Skeletal muscle cell (primary cell): Measurements from ENCODE around the gene KLHL30.
"Not testable (repeated sequence)": the region's sequence is repeated elsewhere in the genome, so short reads cannot be mapped to it uniquely, and the experiment has no call there.

Experiments used
- DNase-seq: peaks from one replicate; pipeline ENCODE4 v3.0.0-alpha.2; 2010; ENCODE audit warnings: low read depth
- H3K4me3 ChIP-seq: 2 replicates; pipeline ENCODE4 v1.5.1; 2011; ENCODE audit warnings: low read depth, mild to moderate bottlenecking, control low read depth, low read length, moderate library complexity

KLHL30 gene

DNA sequence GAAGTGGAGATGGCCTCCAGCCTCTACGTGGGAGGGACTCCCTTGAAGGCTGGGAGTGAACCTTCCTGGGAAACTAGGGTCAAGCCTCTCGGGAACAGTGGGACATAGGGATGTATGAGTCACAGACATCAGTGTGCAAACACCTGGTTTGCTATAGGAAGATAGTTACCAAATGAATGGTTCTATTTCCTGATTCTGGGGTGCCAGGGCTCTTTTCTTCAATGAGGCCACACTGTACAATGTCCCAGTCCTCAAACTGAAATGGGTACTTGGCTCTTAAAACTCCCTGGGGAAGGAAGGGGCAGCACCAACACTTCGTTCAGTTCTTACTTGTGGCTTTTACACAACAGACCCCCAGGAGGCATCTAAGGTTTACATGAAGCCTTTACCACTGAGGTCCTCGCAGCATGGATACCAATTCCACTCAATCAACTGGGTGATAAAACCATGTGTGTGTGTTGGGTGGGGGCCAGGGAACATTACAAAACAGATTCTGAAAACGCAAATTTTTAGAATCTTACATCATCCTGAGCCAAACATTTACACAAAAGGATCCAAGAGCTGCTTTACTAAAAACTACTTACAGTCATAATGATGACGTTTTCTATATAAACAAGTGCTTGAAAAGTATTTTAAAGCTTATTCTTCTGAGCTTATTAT, 30.7 kb downstream of the KLHL30 start:
- peak; percentile 96 for DNase-seq
- H3K4me3 ChIP-seq = peak overlapping the region; percentile 30

- peak overlapping the region; percentile 30 for H3K4me3 ChIP-seq
- peak; percentile 99 for DNase-seq
Observed at GRCh38 chr2:238169708-238170251, 31.3 kb downstream of the KLHL30 start.

GRCh38 chr2:238170386-238171071, 32.1 kb downstream of the KLHL30 start:
- DNase-seq = no peak
- no peak overlapping the region for H3K4me3 ChIP-seq

- DNase-seq, H3K4me3 ChIP-seq: not testable (repeated sequence)
Observed at GRCh38 chr2:238171072-238171431, 32.6 kb downstream of the KLHL30 start.

GRCh38 chr2:238171575-238172187, 33.2 kb downstream of the KLHL30 start:
- DNase-seq = no peak
- H3K4me3 ChIP-seq = no peak overlapping the region

DNA sequence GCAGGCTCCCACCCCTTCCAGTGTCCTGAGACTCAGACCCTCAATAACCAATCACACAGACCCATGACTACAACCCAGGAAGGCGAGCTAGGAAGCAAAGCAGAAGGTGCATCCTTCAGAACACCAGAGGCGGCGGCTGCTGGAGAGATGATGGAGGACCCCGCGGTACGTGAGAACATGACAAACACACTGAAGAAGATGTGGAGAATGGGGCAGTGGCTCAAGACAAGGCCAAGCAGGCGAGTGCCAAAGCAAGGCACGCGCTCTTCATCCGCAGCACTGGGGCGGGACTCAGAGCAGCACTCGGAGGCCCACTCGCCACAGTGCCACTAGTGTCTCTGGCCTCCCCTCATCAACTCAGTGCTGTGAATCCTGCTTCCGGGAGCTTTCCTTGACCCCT, 34.0 kb downstream of the KLHL30 start:
- no peak overlapping the region for H3K4me3 ChIP-seq
- DNase-seq = no peak

DNA sequence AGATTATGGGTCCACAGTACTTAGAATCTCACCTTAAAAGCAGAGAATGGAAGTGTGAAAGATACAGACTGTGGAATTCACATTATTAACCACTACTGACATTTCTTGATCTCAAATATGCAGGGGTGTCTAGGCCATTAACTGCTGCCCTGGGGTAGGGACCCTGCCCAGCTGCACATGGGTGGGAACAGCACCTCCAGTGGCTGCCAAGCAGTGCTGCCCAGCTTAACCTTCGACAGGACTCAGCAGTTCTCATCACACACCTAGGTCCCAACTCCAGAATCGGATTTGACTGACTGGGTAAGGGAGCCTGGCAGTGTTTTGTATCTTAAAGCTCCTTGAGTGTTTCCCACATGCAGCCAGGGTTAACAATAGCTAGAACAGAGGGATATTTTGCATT, 35.2 kb downstream of the KLHL30 start:
- DNase-seq = no peak
- H3K4me3 ChIP-seq = no peak overlapping the region

GRCh38 chr2:238174291-238174690, 35.8 kb downstream of the KLHL30 start:
- no peak overlapping the region for H3K4me3 ChIP-seq
- no peak for DNase-seq

DNA sequence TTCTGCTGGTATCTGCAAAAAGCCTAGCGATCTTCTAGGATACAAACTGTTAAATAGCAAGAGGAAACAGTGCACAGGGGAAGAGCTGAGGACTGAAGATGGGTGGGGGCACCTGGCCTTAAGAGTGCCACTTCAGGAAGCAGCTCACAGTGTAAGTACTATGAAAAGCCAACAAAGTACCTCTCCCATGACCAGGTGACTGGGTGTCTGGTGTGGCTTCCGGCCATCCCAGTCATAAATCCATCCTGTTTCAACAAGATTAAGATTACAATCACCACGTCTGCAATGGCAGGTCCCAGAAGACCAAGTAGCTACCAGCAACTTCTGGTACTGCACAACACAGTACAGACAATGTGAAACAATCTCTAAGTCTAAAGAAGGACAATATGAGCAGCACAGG, 36.2 kb downstream of the KLHL30 start:
- DNase-seq = no peak
- H3K4me3 ChIP-seq = no peak overlapping the region

GRCh38 chr2:238176613-238177012, 38.1 kb downstream of the KLHL30 start:
- DNase-seq = no peak
- H3K4me3 ChIP-seq = no peak overlapping the region

DNA sequence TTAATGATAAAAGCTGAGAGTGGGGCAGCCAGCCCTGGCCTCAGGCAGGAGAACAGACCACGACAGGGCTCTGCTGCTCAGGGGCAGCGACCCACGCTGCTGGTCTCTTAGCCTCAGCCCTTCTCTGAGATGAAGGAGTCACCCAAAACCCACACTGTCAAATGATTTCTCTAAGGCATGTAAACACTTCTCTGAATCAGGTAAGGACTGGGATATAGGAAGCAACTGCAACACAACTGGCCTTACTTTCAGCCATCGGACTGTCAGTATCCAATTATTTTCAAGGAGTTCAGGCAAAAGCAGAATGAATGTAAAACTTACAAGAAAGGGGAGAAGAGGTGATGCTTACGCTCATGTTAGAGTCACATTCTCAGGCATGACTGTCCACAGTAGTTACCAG, 42.1 kb downstream of the KLHL30 start:
- DNase-seq = no peak
- H3K4me3 ChIP-seq = no peak overlapping the region

- DNase-seq = no peak
- no peak overlapping the region for H3K4me3 ChIP-seq
Observed at GRCh38 chr2:238182362-238182761, 43.9 kb downstream of the KLHL30 start.

DNA sequence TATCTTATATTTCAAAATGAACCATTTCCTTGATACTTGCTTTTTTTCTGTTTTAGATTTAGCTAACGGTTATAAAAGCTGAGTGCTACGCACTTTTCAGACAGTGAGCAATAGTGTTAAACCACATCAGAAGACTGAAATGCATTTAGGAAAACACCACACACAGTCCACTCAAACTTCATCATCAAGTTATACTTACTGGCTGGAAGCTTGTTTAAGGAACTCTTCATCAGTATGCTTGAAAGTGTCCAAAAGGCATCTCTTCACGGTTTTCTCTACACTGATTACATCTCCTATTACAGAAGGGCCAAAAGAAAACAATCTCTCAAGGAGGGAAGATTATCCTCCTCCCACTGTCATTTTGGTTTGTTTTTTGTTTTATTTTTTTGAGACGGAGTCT, 45.4 kb downstream of the KLHL30 start:
- no peak overlapping the region for H3K4me3 ChIP-seq
- DNase-seq = no peak

DNA sequence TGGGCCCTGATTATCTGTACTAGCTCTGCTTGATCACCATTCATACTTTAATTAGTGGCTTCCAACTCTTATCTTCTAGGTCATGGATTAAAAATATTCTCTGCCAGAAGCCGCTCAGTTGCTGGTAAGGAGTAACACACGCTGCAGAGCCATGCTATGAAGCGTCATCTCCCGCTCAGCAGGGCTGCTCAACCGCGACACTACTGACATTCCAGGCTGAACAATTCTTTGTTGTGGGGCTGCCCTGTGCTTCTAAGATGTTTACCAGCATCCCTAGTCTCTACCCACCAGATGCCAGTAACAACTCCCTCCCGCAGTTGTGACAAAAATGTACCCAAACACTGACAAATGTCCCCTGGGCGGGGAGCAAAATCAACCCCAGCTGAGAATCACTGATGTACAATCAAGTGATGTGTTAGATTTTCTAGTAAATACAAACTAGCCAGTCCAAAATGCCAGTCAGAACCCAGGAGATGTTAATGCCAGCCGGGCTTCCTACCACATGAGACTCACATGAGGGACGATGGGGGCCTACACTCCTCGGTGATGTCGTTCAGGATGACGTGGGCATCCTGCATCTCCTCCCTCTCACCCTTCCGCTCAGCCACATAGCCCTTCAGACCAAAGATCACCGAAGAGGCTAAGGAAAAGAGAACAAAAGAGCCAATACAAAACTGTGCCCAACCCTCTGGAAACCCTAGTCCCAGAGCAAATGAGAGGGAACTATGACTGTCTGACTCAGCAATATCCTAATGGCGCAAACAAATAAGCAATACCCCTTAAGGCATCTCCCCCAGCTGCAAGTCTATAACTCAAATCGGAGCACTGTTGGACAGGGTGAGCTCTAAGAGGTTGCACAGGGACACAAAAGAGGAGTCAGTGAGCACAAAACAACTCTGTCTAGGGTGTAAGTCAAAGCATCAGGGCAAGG, 49.4 kb downstream of the KLHL30 start:
- no peak for DNase-seq
- no peak overlapping the region for H3K4me3 ChIP-seq

GRCh38 chr2:238190445-238190844, 52.0 kb downstream of the KLHL30 start:
- DNase-seq = no peak
- H3K4me3 ChIP-seq = no peak overlapping the region
